Forelimb muscle (tissue), 1 donor: ENCODE results near the gene SSH2. TPM values are rescaled to one million over a fixed set of nuclear protein-coding genes. Genes with fewer than 3 reads are reported as not detected.
"Not testable (repeated sequence)": the region's sequence is repeated elsewhere in the genome, so short reads cannot be mapped to it uniquely, and the experiment has no call there.

ENCODE experiments used
- DNase-seq: peaks from one replicate; pipeline ENCODE4 v3.0.0-alpha.2; 2013; ENCODE audit warnings: low read depth
- polyA plus RNA-seq: library from polyadenylated mRNA; unstranded; fragments of 120-200 nt; gene quantifications from one replicate; pipeline ENCODE4 v1.2.1, GENCODE V29; 2013; ENCODE audit not compliant: insufficient read length

Gene SSH2
- polyA plus RNA-seq, 1 donor: 20.5 TPM

- DNase-seq: no peak
Measured at GRCh38 chr17:29740017-29740416, 190.0 kb downstream of the SSH2 start.

DNA sequence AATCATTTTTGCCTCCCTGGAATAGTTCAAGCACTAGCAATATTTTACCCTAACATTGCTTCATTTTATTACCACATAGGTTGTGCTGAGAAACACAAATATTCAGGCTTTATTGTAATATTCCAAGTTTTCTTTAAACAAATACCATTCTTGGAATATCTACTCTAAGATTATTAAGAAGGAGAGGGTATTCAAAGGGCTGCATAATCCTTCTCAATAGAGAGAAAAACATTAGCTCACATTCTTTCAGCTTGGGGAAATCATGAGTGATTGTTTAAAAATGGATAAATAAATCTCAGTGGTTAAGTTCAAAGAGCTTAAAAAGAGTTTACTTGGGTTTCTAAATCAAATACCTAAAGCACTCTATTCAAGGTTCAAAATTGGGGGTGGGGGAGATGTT is 195.4 kb downstream of the SSH2 start:
- DNase-seq: no peak

GRCh38 chr17:29733166-29733565 is 196.9 kb downstream of the SSH2 start:
- no peak for DNase-seq

GRCh38 chr17:29732613-29733012 is 197.4 kb downstream of the SSH2 start:
- no peak for DNase-seq

DNA sequence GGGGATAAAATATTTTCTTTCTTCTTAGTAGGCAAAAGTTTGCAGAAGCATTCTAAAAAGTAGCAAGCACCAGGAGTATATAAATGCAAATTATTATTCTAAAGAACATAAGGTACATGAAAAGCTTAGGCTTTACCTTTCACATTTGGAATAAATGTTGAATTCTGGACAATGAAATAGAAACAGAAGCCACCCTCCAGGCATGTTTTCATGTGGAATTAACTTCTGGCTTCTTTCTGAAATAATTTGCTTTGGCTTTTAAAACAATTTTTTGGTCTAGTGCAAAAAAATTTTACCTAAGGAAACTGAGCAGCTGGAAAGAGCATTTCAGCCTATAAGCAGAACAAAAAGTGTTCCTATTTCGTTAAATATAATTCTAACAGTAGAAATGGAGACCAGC is 197.8 kb downstream of the SSH2 start:
- DNase-seq: no peak

- DNase-seq: no peak
Measured at GRCh38 chr17:29731589-29731929, 198.5 kb downstream of the SSH2 start.

DNA sequence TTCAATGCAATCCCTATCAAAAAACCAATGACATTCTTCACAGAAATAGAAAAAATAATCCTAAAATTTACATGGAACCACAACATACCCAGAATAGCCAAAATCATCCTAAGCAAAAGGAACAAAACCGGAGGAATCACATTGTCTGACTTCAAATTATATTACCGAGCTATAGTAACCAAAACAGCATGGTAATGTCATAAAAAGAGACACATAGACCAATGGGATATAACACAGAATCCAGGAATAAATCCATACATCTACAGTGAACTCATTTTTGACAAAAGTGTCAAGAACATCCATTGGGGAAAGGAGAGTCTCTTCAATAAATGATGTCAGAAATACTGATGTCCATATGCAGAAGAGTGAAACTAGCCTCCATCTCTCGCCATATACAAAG is 201.5 kb downstream of the SSH2 start:
- DNase-seq: no peak

DNA sequence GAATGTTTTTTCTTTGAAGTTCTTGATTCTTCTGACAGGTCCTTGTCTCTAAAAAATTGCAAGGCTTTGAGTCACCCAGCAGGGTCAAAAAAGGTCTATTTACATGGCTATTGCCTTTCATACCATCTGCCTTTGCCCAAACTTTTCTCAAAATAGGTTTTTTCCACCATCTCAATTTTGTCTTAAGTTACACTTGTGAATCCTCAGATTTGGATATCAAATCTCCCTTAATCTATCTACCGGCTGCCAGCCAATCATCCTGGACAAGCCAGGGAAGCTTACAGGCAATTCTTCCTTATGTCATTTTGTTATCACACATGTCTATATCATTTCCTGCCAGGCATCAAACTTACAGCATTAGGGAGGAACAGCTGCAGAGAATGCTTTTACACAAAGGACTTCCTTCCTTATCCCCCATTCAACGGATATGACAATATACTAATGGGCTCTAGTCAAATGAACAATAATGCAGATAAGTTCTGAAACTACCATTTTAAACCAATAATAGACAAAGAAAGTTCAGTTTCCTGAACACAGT is 203.2 kb downstream of the SSH2 start:
- no peak for DNase-seq

- not testable (repeated sequence) for DNase-seq
Measured at GRCh38 chr17:29725408-29725807, 204.6 kb downstream of the SSH2 start.

GRCh38 chr17:29723278-29724047 is 206.6 kb downstream of the SSH2 start:
- DNase-seq: no peak

- peak; percentile 82 for DNase-seq
Measured at GRCh38 chr17:29722411-29723198, 207.4 kb downstream of the SSH2 start.

DNA sequence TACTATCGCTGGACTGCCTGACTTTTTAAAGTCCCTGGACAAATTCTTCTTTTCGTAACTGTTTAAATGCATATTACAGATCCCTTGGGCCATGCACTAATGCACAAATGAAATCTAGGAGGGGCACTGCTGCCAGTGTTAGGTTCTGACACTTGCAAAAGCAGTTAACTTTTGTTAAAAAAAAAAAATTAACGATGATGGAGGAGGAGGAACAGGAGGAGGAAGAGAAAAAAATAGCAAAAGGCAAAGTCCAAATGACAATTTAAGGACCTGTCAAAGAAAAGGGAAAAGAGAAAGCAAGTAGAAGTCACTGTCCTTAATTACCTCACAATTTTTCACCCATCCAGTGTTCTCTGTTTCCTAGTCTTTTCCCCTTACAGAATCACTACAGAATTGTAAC is 209.5 kb downstream of the SSH2 start:
- no peak for DNase-seq

DNA sequence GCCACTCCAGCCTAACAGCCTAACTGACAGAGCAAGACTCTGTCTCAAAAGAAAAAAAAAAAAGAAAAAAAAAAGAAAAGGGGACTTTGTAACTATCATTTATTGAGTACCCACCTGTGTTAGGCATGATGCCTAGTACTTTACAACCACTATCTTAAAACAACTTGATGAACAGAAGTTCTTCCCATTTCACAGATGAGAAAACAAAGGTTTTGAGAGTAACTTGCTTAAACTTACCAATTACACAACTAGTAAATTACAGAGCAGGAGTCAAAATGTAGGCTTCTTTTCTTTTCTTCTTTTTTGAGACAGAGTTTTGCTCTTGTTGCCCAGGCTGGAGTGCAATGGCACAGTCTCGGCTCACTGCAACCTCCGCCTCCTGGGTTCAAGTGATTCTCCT is 210.6 kb downstream of the SSH2 start:
- DNase-seq: no peak

- DNase-seq: no peak
Measured at GRCh38 chr17:29718446-29719039, 211.5 kb downstream of the SSH2 start.

- DNase-seq: no peak
Measured at GRCh38 chr17:29717817-29718216, 212.2 kb downstream of the SSH2 start.

GRCh38 chr17:29716566-29716965 is 213.5 kb downstream of the SSH2 start:
- no peak for DNase-seq

DNA sequence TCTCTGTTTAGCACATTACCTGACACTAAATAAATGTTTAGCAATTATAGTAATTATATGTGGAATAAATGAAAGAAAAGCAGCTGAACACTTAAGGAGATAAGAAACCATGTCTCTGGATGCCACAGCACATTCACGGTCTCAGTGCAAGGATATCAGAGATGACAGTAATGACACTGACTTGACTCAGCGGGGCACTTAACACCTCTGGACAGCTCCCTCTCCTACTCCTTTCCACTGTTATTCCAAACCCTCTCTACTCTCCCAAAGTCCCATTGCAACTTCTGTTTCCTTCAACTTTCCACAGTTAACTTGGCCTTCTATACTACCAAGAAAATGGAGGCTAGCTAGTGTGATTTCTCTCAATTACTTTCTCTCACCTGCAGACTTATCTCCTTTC is 214.3 kb downstream of the SSH2 start:
- no peak for DNase-seq

GRCh38 chr17:29714146-29714545 is 215.9 kb downstream of the SSH2 start:
- DNase-seq: no peak

DNA sequence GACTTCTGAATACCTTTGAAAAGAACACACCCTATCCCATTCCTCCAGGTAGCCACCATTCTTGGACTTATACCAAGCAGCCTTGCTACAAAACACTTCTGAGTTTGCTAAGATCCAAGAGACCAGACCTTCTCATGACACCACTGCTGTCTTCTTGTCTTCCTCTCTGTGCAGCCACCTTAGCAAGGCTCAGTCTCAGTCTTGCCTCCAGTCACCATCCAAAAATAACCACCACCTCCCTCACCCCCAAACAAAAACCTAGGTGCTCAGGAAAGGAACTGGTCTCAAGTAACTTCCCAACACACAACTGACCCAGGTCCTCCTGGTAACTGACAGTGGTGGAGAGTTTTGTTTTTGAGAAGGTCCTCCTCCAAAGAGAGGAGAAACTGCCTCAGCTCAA is 216.4 kb downstream of the SSH2 start:
- DNase-seq: no peak

DNA sequence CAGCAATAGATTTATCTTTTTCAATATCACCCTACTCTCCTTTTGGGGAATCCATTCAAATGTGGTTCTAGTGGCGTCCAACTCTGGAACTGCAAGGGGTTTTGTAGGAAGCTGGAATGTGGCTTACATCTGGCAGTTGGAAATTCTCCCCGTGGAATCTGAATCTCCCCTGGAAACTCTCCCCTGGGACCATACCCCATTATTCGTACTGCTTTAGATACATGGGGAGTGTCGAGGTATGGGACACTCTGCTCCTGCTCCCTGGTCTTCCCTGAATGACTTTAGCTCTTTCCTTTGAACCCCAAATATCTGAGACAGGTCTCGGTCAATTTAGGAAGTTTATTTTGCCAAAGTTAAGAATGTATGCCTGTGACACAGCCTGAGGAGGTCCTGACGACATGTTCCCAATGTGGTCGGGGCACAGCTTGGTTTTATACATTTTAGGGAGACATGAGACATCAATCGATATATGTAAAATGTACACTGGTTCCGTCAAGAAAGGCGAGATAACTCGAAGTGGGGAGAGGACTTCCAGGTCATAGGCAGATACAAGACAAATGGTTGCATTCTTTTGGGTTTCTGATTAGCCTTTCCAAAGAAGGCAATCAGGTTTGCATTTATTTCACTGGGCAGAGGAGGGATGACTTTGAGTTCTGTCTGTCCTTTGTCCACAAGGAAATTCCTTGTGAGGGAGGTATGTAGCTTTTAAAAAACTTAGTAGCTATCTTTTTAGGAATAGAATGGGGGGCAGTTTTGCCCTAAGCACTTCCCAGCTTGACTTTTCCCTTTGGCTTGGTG is 218.2 kb downstream of the SSH2 start:
- DNase-seq: no peak

DNA sequence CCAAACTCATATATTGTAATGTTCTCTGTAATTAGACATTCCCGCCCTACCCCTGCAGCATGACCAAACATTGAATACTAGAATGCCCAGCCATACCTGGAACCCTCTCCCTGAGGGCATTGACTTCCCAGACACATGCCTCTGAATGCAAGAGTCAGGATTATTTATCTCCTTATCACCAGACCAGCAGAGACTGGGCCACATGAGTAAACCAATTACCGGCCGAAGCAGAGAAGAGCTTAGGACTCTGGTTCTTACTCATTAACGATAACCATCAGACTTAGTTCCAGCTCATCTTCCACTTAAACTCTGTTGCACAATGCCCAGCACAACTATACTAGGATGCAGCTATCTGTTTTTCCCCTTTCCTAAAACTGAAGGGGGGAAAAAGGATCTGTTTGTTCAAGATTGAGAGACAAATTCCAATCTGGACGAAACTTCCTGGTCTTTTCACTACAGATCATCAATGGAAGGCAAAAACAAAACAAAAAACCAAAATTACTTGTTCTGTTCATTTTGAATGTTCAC is 219.1 kb downstream of the SSH2 start:
- DNase-seq: no peak

- DNase-seq: no peak
Measured at GRCh38 chr17:29710520-29710884, 219.5 kb downstream of the SSH2 start.
